NT2/D1 (cell line): ENCODE results near the gene RPS6KA2.

Experiments used
- SUZ12 ChIP-seq: IDR thresholded peaks from 2 replicates; pipeline ENCODE4 v1.6.1; 2011; ENCODE audit not compliant: insufficient read length, insufficient read depth; ENCODE audit errors: extremely low read depth
- YY1 ChIP-seq: IDR thresholded peaks from 2 replicates; pipeline ENCODE4 v1.6.1; 2011; ENCODE audit not compliant: insufficient read length, insufficient read depth
- ZNF274 ChIP-seq: IDR thresholded peaks from 2 replicates; pipeline ENCODE4 v1.6.1; 2011; ENCODE audit warnings: mild to moderate bottlenecking, low read depth, low read length

DNA sequence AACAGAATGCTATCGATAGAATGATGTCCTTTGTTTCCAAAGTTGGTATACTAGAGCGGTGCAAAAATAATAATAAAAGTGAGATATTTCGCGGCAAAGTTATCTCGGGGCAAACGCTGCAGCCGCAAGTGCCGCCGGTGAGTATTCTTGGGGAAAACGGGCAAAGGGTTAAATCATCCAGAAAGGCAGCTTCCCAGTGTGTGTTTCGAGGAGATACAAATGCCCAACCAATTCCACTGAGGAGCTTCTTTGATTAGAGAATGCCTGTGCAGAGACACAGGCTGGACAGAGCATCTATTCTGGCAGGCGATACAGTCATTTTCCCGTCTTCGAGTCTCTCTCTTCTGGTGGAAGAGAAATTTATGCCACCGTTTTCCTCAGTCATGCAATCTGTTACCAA is 186.3 kb downstream of the RPS6KA2 start:
- TF ChIP-seq SUZ12 = no peak
- TF ChIP-seq YY1 = no peak
- no peak for TF ChIP-seq ZNF274
